Activated CD4-positive, alpha-beta T cell treated with anti-CD3 and anti-CD28 coated beads, Interleukin-2, amount 50 U/mL, for 48 hours (primary cell): Measurements from ENCODE around the gene R3HDM2.
A peak's percentile ranks its signal among the peaks of the same experiment; 100 is the strongest.
"Not testable (repeated sequence)": the region's sequence is repeated elsewhere in the genome, so short reads cannot be mapped to it uniquely, and the experiment has no call there.

Experiments used
- DNase-seq, 2 experiments: peaks; one replicate each; pipeline ENCODE4 v3.0.0-alpha.2; 2020

The R3HDM2 gene

GRCh38 chr12:57419495-57419894 is 11.3 kb downstream of the R3HDM2 start:
- no peak for DNase-seq

- no peak for DNase-seq
These were observed 12.6 kb downstream of the R3HDM2 start for GRCh38 chr12:57418255-57418654.

- no peak for DNase-seq
These were observed 14.5 kb downstream of the R3HDM2 start for GRCh38 chr12:57416039-57416996.

- no peak for DNase-seq
These were observed 15.8 kb downstream of the R3HDM2 start for GRCh38 chr12:57415088-57415487.

- not testable (repeated sequence) for DNase-seq
These were observed 16.7 kb downstream of the R3HDM2 start for GRCh38 chr12:57414160-57414559.

GRCh38 chr12:57410534-57410933 is 20.3 kb downstream of the R3HDM2 start:
- DNase-seq = no peak

GRCh38 chr12:57404966-57405640 is 25.7 kb downstream of the R3HDM2 start:
- DNase-seq = peak; percentile 40 to 42

- not testable (repeated sequence) for DNase-seq
These were observed 28.7 kb downstream of the R3HDM2 start for GRCh38 chr12:57402156-57402555.

GRCh38 chr12:57401165-57401564 is 29.7 kb downstream of the R3HDM2 start:
- no peak for DNase-seq

- not testable (repeated sequence) for DNase-seq
These were observed 31.0 kb downstream of the R3HDM2 start for GRCh38 chr12:57399718-57400463.

- no peak for DNase-seq
These were observed 33.4 kb downstream of the R3HDM2 start for GRCh38 chr12:57397441-57397840.

GRCh38 chr12:57395121-57395520 is 35.7 kb downstream of the R3HDM2 start:
- DNase-seq = no peak

GRCh38 chr12:57390174-57390573 is 40.7 kb downstream of the R3HDM2 start:
- no peak for DNase-seq

GRCh38 chr12:57389033-57389432 is 41.8 kb downstream of the R3HDM2 start:
- DNase-seq = no peak

GRCh38 chr12:57388425-57388824 is 42.4 kb downstream of the R3HDM2 start:
- DNase-seq = no peak

- DNase-seq = no peak
These were observed 44.6 kb downstream of the R3HDM2 start for GRCh38 chr12:57386187-57386720.

GRCh38 chr12:57385586-57385985 is 45.3 kb downstream of the R3HDM2 start:
- no peak for DNase-seq

GRCh38 chr12:57384478-57384877 is 46.4 kb downstream of the R3HDM2 start:
- DNase-seq = no peak

GRCh38 chr12:57381693-57382220 is 49.1 kb downstream of the R3HDM2 start:
- DNase-seq = no peak

- DNase-seq = no peak
These were observed 50.5 kb downstream of the R3HDM2 start for GRCh38 chr12:57380300-57380699.

- DNase-seq = no peak
These were observed 53.6 kb downstream of the R3HDM2 start for GRCh38 chr12:57377103-57377840.

GRCh38 chr12:57372233-57372632 is 58.6 kb downstream of the R3HDM2 start:
- no peak for DNase-seq
